GM12891 (cell line): ENCODE measurements around the gene ZNF205.

Experiments
- DNase-seq: peaks from one replicate; pipeline ENCODE4 v3.0.0; 2011; ENCODE audit warnings: low spot score; ENCODE audit not compliant: insufficient read length
- FAIRE-seq: peaks from 2 replicates; lab custom pipeline; 2011; peaks lifted over from hg19 to GRCh38; lab: Jason Lieb, UNC
- PAX5 ChIP-seq: IDR thresholded peaks from 2 replicates; pipeline ENCODE4 v1.6.1; 2011; ENCODE audit warnings: low read length, moderate library complexity, mild to moderate bottlenecking; ENCODE audit not compliant: insufficient read depth, severe bottlenecking
- POLR2A ChIP-seq: IDR thresholded peaks from 2 replicates; pipeline ENCODE4 v1.6.1; 2011; ENCODE audit warnings: low read depth, low read length, control low read depth
- POLR2AphosphoS5 ChIP-seq: IDR thresholded peaks from 2 replicates; pipeline ENCODE4 v1.6.1; 2011; ENCODE audit warnings: low read depth, low read length, control low read depth
- POU2F2 ChIP-seq: IDR thresholded peaks from 2 replicates; pipeline ENCODE4 v1.6.1; 2011; ENCODE audit warnings: low read depth, mild to moderate bottlenecking, control low read depth, low read length, moderate library complexity
- SPI1 ChIP-seq: IDR thresholded peaks from 2 replicates; pipeline ENCODE4 v1.6.1; 2011; ENCODE audit warnings: low read depth, low read length, control low read depth
- TAF1 ChIP-seq: IDR thresholded peaks from 2 replicates; pipeline ENCODE4 v1.6.1; 2011; ENCODE audit warnings: low read depth, low read length, control low read depth

The ZNF205 gene

DNA sequence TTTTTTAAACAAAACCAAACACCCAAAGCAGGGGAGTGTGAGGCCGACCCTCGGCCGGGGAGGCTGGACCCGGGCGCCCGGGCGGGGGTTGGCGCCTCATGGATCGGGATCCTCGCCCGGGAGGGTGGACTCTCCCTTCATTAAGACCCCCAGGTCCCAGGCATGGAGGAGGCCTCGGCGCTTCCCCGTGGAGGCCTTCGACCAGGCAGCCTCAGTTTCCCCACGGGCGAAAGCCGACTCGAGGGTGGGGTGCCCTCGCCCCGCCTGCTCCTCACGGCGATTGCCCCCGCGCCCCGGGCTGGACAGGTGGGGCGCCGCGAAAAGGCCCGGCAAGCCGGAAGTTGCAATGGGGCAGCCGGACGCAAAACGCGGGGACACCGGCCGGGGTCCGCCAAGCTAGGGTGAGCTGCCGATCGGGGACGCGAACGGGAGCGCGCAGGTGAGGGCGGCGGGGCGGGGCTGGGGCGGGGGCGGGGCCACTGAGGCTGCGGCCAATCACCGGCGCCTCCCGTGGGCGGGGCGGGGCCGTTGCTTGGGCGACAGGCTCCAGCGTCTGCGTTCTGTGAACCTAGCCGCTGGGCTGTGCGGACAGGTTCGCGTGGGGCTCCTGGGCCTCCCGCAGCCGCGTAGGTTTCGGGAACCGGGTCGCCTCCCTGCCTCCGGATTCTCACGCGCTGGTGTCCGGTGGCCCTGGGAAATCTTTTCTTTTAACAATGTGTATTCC is 6.0 kb upstream of the ZNF205 start:
- TF ChIP-seq POLR2AphosphoS5: peak; percentile 58; the same call in 1 of the 2 replicates
- TF ChIP-seq SPI1: no peak
- peak; percentile 69 for TF ChIP-seq TAF1
- peak; percentile 70 for TF ChIP-seq POLR2A
- TF ChIP-seq POU2F2: no peak
- TF ChIP-seq PAX5: peak; percentile 24
- DNase-seq: peak; percentile 99
- peak; percentile 77 for FAIRE-seq

DNA sequence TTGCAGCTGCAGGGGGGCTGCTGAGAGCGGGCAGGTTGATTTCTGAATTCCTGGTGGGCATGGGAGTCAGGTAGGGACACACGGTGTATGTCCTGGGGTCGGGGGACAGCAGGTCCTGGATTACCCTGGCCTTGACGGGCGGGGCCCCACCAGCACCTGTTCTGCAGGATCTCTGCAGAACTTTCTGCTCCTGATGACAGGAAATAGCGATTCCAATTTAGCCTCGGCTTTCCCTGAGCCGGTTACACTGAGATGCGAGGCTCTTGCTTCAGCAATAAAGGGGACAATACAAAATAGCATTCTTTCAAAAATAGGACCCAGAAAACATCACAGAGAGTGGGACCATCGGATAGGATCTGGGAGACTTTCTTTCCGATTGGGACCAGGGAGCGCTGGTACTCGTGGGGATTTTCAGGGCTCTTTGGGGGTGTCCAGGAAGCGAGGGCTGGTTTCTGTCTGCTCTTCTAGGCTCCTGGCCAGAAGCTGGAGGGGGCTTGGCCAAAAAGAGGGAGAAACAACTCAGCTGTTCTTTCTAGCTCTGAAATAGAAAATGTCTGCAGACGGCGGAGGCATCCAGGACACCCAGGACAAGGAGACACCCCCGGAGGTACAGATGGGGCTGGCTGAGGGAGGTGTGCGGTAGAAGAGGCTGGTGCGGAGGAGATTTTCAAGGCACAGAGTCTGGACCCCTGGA is 642 bp downstream of the ZNF205 start:
- no peak for TF ChIP-seq POU2F2
- no peak for TF ChIP-seq TAF1
- TF ChIP-seq POLR2AphosphoS5: no peak
- no peak for TF ChIP-seq SPI1
- no peak for TF ChIP-seq POLR2A
- TF ChIP-seq PAX5: no peak
- no peak for DNase-seq
- no peak for FAIRE-seq

GRCh38 chr16:3113765-3114479 is 1.5 kb downstream of the ZNF205 start:
- no peak for DNase-seq

GRCh38 chr16:3115003-3115402 is 2.6 kb downstream of the ZNF205 start:
- DNase-seq: no peak
- TF ChIP-seq POLR2A (no peak), SPI1 (no peak), TAF1 (no peak), PAX5 (no peak), POLR2AphosphoS5 (no peak), POU2F2 (no peak)
- FAIRE-seq: no peak

More at GRCh38 chr16:3113765-3114479, 1.5 kb downstream of the ZNF205 start:
- FAIRE-seq: no peak
- TF ChIP-seq POLR2AphosphoS5: no peak
- no peak for TF ChIP-seq SPI1
- TF ChIP-seq TAF1: no peak
- no peak for TF ChIP-seq PAX5
- TF ChIP-seq POU2F2: no peak
- no peak for TF ChIP-seq POLR2A

DNA sequence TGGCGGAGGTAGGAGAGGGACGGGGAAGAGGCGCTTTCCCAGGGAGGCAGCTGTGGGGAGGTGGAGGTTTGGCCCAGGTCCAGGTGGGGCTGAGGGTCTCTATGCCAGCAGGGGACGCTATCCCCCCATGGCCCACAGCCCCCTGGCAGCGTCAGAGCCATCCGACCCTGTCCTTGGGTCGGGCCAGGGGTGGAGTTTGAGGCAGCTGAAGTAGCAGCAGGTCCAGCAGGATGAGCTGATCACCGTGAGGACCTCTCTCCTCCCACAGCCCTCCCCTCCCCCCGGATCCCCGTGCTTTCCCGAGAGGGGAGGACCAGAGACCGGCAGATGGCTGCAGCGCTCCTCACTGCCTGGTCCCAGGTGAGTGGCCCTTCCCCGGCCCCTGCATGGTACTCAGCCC is 3.2 kb downstream of the ZNF205 start:
- TF ChIP-seq POU2F2 (no peak), PAX5 (no peak), POLR2AphosphoS5 (no peak), POLR2A (no peak), SPI1 (no peak), TAF1 (no peak)
- no peak for DNase-seq
- no peak for FAIRE-seq

DNA sequence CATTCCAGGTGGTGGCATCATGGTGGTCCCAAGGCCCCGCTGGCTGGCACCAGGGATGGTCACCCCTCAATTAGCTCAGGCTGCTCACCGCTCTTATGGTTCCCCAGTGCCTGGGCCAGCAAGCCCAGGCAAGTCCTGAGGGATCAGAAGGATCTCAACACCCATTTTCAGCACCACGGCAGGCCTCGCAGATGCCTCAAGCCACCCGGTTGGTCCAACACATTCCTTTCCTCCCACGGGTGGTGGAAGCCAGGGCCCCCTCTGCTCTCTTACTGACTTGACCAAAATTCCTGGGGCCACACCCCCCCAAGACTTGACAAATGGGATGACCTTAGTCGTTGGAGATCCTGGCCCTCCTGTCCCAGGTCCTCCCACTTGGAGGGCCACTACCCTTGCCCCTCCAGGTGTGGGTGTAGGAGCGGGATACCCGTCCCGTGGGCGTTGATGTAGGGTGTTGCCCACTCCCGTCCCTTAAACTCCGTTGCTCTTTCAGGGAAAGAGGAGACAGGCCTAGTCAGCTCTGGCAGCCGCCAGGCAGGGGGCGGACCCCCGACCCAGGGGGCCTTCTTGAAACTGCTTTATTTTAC is 5.9 kb downstream of the ZNF205 start:
- FAIRE-seq (no peak), DNase-seq (no peak)
- no peak for TF ChIP-seq POU2F2
- TF ChIP-seq POLR2AphosphoS5: no peak
- no peak for TF ChIP-seq SPI1
- TF ChIP-seq PAX5: no peak
- TF ChIP-seq POLR2A: no peak
- TF ChIP-seq TAF1: no peak

DNA sequence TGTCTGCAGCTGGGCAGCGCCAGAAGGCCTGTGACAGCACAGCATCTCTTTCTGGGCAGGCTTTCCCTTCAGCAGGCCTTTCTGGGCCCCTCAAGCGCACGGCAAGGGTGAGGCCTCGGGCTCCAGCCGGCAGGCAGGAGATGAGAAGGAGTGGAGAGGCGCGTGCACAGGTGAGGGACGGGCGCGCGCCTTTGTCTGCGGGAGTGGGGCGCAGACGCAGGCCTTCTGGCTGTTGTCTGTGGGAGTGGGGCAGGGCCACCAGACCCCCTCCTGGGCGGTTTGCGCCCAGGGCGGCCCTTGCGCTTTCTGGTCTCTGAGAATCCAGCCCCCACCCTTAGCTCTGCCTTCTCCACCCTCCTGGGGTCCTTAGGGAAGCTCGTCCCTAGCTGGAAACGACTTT is 6.5 kb downstream of the ZNF205 start:
- FAIRE-seq (no peak), DNase-seq (no peak)
- TF ChIP-seq POU2F2 (no peak), TAF1 (no peak), PAX5 (no peak), SPI1 (no peak), POLR2A (no peak), POLR2AphosphoS5 (no peak)

DNA sequence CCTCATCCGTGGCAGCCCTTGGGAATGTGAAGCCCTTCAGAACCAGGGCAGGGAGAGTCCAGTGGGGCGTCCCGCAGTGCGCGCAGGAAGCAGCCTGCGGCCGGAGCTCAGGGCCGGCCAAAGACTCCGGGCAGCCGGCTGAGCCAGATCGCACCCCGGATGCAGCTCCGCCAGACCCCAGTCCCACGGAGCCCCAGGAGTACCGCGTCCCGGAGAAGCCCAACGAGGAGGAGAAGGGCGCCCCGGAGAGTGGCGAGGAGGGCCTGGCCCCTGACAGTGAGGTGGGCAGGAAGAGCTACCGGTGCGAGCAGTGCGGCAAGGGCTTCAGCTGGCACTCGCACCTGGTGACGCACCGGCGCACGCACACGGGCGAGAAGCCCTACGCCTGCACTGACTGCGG is 6.9 kb downstream of the ZNF205 start:
- TF ChIP-seq POLR2A: no peak
- DNase-seq (no peak), FAIRE-seq (no peak)

GRCh38 chr16:3119701-3120408 is 7.5 kb downstream of the ZNF205 start:
- FAIRE-seq (no peak), DNase-seq (no peak)
- TF ChIP-seq POLR2A (no peak), SPI1 (no peak), POU2F2 (no peak)
